ENCODE data around the gene TMEM200B. TPM values are rescaled to one million over a fixed set of nuclear protein-coding genes. Genes with fewer than 3 reads are reported as not detected.

The TMEM200B gene
- total RNA-seq, 1 experiment from 2014 or later, result 11.3 TPM

DNA sequence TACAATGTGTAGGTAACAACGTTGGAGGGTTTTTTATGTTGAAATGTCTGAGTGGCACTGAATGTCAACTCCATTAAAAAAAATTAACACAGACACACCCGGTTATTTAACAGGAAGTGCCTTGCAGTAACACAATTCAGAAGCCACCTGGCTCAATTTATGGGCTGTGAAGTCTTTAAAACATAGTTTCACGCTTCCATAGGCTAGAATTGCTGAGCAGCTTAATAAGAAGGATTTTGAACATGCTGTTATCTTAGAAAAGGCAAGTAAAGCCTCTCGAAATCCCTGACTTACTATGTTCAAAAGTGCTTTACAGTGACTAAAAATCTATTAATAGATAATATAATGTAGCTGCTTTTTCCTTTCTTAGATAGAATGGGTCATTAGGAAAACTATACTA is 38.3 kb upstream of the TMEM200B start:
- Histone ChIP-seq H3K36me3 (ENCODE audit: control insufficient read depth in 1 of 2, insufficient read depth in 2 of 2, low read length in 2 of 2) (peaks cover 33 to 50% of the 10 kb centered on the region in 2 experiments), H3K79me2 (ENCODE audit: insufficient read depth, low read length) (peaks cover 99% of the 10 kb centered on the region), H2AFZ (ENCODE audit: low read depth, low read length, poor library complexity, severe bottlenecking) (no peak overlapping the region), H4K20me1 (ENCODE audit: insufficient read depth) (peaks cover 36% of the 10 kb centered on the region), H3K4me2 (ENCODE audit: low read length) (no peak overlapping the region), H3K27me3 (ENCODE audit: insufficient read depth, low read length) (no peaks in the 10 kb centered on the region), H3K4me1 (ENCODE audit: control insufficient read depth in 1 of 2, insufficient read depth in 2 of 2, low read length in 2 of 2) (no peaks in the 10 kb centered on the region), H3K9me3 (ENCODE audit: control insufficient read depth in 1 of 2, insufficient read depth in 1 of 2, low read depth in 1 of 2, low read length in 2 of 2) (no peaks in the 10 kb centered on the region), H3K9me2 (ENCODE audit: insufficient read depth) (no peaks in the 10 kb centered on the region), H3K9ac (ENCODE audit: low read length) (no peak overlapping the region), H3K27ac (ENCODE audit: low read depth, low read length) (no peak overlapping the region), H3K4me3 (replicated peaks in 1 of 2; ENCODE audit: low read depth in 1 of 2, low read length in 2 of 2) (no peak overlapping the region)
- RAD21 ChIA-PET (ENCODE audit: low non-redundant PET in 1 of 2, low total read pairs in 2 of 2, uncharacterized antibody in 2 of 2, unreplicated experiment in 2 of 2), result no interaction called here
- no peak for TF ChIP-seq ZFX (IDR thresholded peaks at IDR 0.05)
- no peak for TF ChIP-seq YY1 (IDR thresholded peaks at IDR 0.05; ENCODE audit: extremely low read depth, insufficient replicate concordance, low read depth, low read length)
- no peak for TF ChIP-seq EZH2 (IDR thresholded peaks at IDR 0.05)
- DNase-seq (ENCODE audit: low read depth, low spot score), result no peak
- CTCF ChIA-PET, result no interaction called here
- BruUV-seq (replicated peaks), result no TSS peak
- ATAC-seq, result no peak
- POLR2A ChIA-PET, result no interaction called here
- intact Hi-C loops (cut with micrococcal nuclease), result no loop called here

DNA sequence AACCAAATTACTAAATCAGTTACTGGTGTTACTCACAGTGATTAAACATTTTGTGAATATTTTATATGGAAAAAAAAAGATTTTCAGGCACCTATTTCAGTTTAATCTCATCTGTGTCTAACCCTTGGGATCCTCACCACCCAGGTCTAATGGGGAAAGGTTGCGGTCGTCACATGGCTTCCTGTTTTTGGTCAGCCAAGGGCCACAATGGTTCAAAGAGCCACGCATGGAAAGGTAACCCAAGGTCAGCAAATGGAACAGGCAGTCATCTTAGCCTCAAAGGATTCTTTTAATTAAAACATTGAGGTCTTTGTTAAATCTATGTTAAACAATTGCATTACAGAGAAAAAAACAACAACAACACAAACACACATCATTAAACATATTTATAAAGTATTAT is 36.1 kb upstream of the TMEM200B start:
- Histone ChIP-seq H3K4me1 (ENCODE audit: control insufficient read depth in 1 of 2, insufficient read depth in 2 of 2, low read length in 2 of 2) (no peaks in the 10 kb centered on the region), H3K9ac (ENCODE audit: low read length) (no peak overlapping the region), H3K9me3 (ENCODE audit: control insufficient read depth in 1 of 2, insufficient read depth in 1 of 2, low read depth in 1 of 2, low read length in 2 of 2) (no peaks in the 10 kb centered on the region), H3K9me2 (ENCODE audit: insufficient read depth) (no peaks in the 10 kb centered on the region), H4K20me1 (ENCODE audit: insufficient read depth) (peaks cover 33% of the 10 kb centered on the region), H3K36me3 (ENCODE audit: control insufficient read depth in 1 of 2, insufficient read depth in 2 of 2, low read length in 2 of 2) (peaks cover 38 to 54% of the 10 kb centered on the region in 2 experiments), H3K27ac (ENCODE audit: low read depth, low read length) (no peak overlapping the region), H3K4me3 (replicated peaks in 1 of 2; ENCODE audit: low read depth in 1 of 2, low read length in 2 of 2) (no peak overlapping the region), H3K4me2 (ENCODE audit: low read length) (no peak overlapping the region), H2AFZ (ENCODE audit: low read depth, low read length, poor library complexity, severe bottlenecking) (no peak overlapping the region), H3K27me3 (ENCODE audit: insufficient read depth, low read length) (no peaks in the 10 kb centered on the region), H3K79me2 (ENCODE audit: insufficient read depth, low read length) (peaks cover 99% of the 10 kb centered on the region)
- POLR2A ChIA-PET, result no interaction called here
- DNase-seq (ENCODE audit: low read depth, low spot score) (no peak), ATAC-seq (no peak)
- CTCF ChIA-PET, result interaction anchor here (0.8 kb wide), 1 partner anchor 10 kb away, joined by 3 read pairs; no protein-coding TSS in a partner anchor
- RAD21 ChIA-PET (ENCODE audit: low non-redundant PET in 1 of 2, low total read pairs in 2 of 2, uncharacterized antibody in 2 of 2, unreplicated experiment in 2 of 2), result no interaction called here
- no TSS peak for BruUV-seq (replicated peaks)
- intact Hi-C loops (cut with micrococcal nuclease), result no loop called here
- TF ChIP-seq RAD21 (IDR thresholded peaks at IDR 0.05; ENCODE audit: low read depth) (no peak), SRF (IDR thresholded peaks at IDR 0.05; ENCODE audit: low read depth) (no peak), POLR2A (IDR thresholded peaks at IDR 0.05; ENCODE audit: borderline replicate concordance, extremely low read depth, insufficient read depth, insufficient read length) (no peak), SP1 (IDR thresholded peaks at IDR 0.05; ENCODE audit: low read depth) (no peak), FOSL1 (IDR thresholded peaks at IDR 0.05; ENCODE audit: low read depth) (no peak), TCF7L2 (IDR thresholded peaks at IDR 0.05; ENCODE audit: borderline replicate concordance, extremely low read depth, insufficient read depth, insufficient read length) (no peak), CBX3 (IDR thresholded peaks at IDR 0.05; ENCODE audit: low read depth) (no peak), POLR2AphosphoS5 (IDR thresholded peaks at IDR 0.05; ENCODE audit: low read depth, low read length) (no peak), SIN3A (IDR thresholded peaks at IDR 0.05; ENCODE audit: low read depth) (no peak), JUND (IDR thresholded peaks at IDR 0.05) (no peak), EZH2phosphoT487 (IDR thresholded peaks at IDR 0.05; ENCODE audit: borderline replicate concordance) (no peak), ZFX (IDR thresholded peaks at IDR 0.05) (no peak)
- TF ChIP-seq, protein P1, sequence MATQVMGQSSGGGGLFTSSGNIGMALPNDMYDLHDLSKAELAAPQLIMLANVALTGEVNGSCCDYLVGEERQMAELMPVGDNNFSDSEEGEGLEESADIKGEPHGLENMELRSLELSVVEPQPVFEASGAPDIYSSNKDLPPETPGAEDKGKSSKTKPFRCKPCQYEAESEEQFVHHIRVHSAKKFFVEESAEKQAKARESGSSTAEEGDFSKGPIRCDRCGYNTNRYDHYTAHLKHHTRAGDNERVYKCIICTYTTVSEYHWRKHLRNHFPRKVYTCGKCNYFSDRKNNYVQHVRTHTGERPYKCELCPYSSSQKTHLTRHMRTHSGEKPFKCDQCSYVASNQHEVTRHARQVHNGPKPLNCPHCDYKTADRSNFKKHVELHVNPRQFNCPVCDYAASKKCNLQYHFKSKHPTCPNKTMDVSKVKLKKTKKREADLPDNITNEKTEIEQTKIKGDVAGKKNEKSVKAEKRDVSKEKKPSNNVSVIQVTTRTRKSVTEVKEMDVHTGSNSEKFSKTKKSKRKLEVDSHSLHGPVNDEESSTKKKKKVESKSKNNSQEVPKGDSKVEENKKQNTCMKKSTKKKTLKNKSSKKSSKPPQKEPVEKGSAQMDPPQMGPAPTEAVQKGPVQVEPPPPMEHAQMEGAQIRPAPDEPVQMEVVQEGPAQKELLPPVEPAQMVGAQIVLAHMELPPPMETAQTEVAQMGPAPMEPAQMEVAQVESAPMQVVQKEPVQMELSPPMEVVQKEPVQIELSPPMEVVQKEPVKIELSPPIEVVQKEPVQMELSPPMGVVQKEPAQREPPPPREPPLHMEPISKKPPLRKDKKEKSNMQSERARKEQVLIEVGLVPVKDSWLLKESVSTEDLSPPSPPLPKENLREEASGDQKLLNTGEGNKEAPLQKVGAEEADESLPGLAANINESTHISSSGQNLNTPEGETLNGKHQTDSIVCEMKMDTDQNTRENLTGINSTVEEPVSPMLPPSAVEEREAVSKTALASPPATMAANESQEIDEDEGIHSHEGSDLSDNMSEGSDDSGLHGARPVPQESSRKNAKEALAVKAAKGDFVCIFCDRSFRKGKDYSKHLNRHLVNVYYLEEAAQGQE (IDR thresholded peaks at IDR 0.05; ENCODE audit: low read depth), result no peak
- TF ChIP-seq, protein P2, sequence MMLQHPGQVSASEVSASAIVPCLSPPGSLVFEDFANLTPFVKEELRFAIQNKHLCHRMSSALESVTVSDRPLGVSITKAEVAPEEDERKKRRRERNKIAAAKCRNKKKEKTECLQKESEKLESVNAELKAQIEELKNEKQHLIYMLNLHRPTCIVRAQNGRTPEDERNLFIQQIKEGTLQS (IDR thresholded peaks at IDR 0.05), result no peak
- TF ChIP-seq, protein P3, sequence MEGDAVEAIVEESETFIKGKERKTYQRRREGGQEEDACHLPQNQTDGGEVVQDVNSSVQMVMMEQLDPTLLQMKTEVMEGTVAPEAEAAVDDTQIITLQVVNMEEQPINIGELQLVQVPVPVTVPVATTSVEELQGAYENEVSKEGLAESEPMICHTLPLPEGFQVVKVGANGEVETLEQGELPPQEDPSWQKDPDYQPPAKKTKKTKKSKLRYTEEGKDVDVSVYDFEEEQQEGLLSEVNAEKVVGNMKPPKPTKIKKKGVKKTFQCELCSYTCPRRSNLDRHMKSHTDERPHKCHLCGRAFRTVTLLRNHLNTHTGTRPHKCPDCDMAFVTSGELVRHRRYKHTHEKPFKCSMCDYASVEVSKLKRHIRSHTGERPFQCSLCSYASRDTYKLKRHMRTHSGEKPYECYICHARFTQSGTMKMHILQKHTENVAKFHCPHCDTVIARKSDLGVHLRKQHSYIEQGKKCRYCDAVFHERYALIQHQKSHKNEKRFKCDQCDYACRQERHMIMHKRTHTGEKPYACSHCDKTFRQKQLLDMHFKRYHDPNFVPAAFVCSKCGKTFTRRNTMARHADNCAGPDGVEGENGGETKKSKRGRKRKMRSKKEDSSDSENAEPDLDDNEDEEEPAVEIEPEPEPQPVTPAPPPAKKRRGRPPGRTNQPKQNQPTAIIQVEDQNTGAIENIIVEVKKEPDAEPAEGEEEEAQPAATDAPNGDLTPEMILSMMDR (IDR thresholded peaks at IDR 0.05 in 2 of 3, conservative IDR thresholded peaks at IDR 0.05 in 1 of 3; ENCODE audit: borderline replicate concordance in 1 of 3, insufficient read depth in 1 of 3, low read depth in 2 of 3, low read length in 2 of 3), result no peak
- TF ChIP-seq, protein P4, sequence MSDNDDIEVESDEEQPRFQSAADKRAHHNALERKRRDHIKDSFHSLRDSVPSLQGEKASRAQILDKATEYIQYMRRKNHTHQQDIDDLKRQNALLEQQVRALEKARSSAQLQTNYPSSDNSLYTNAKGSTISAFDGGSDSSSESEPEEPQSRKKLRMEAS (IDR thresholded peaks at IDR 0.05), result no peak

Measured in HCT116 (cell line).